DND-41 (cell line): ENCODE measurements around the gene PLSCR2.
"Not testable (repeated sequence)": the region's sequence is repeated elsewhere in the genome, so short reads cannot be mapped to it uniquely, and the experiment has no call there.

Source experiments
- ATAC-seq: fragments of 200-7000 bp; cut with Tn5 transposase; 3 replicates; pipeline ENCODE4 v1.9.1; 2021; ENCODE audit warnings: low read depth; ENCODE audit not compliant: insufficient read depth
- DNase-seq: peaks from one replicate; pipeline ENCODE4 v3.0.0-alpha.2; 2020
- H2AFZ ChIP-seq: 2 replicates; pipeline ENCODE4 v1.6.0; 2012; ENCODE audit warnings: low read depth, low read length
- H3K27ac ChIP-seq: 2 replicates; pipeline ENCODE4 v1.5.1; 2012; ENCODE audit warnings: low read length, inconsistent platforms
- H3K27me3 ChIP-seq: fragments of 200-600 bp; sonication (generic); 2 replicates; pipeline ENCODE4 v1.6.0; 2012; ENCODE audit warnings: low read length, mild to moderate bottlenecking, inconsistent platforms; ENCODE audit not compliant: insufficient read depth, poor library complexity
- H3K36me3 ChIP-seq: 2 replicates; pipeline ENCODE4 v1.5.1; 2012; ENCODE audit warnings: low read length, inconsistent platforms; ENCODE audit not compliant: insufficient read depth
- H3K4me1 ChIP-seq: 2 replicates; pipeline ENCODE4 v1.5.1; 2012; ENCODE audit warnings: mild to moderate bottlenecking, low read length; ENCODE audit not compliant: insufficient read depth
- H3K4me2 ChIP-seq: 2 replicates; pipeline ENCODE4 v1.6.0; 2012; ENCODE audit warnings: mild to moderate bottlenecking, moderate library complexity, low read length, inconsistent platforms; ENCODE audit not compliant: insufficient read depth
- H3K4me3 ChIP-seq, 2 experiments: fragments of 200-600 bp in 1 of 2; shearing (Covaris generic) in 1 of 2; 2 replicates each; pipeline ENCODE4 v1.5.1; 2012 to 2016; ENCODE audit warnings: inconsistent platforms in 2 of 2, low read length in 2 of 2, mild to moderate bottlenecking in 2 of 2, low read depth in 1 of 2, moderate library complexity in 1 of 2
- H3K79me2 ChIP-seq: 2 replicates; pipeline ENCODE4 v1.6.0; 2012; ENCODE audit warnings: low read length, inconsistent platforms; ENCODE audit not compliant: insufficient read depth
- H3K9ac ChIP-seq: 2 replicates; pipeline ENCODE4 v1.6.0; 2012; ENCODE audit warnings: low read depth, mild to moderate bottlenecking, inconsistent platforms, low read length, moderate library complexity
- H3K9me3 ChIP-seq: 2 replicates; pipeline ENCODE4 v1.5.1; 2012; ENCODE audit warnings: low read length, moderate library complexity, mild to moderate bottlenecking, inconsistent platforms; ENCODE audit not compliant: insufficient read depth, severe bottlenecking
- H4K20me1 ChIP-seq: 2 replicates; pipeline ENCODE4 v1.6.0; 2012; ENCODE audit warnings: low read length; ENCODE audit not compliant: insufficient read depth
- CTCF ChIP-seq: IDR thresholded peaks from 2 replicates; pipeline ENCODE4 v1.5.1; 2012; ENCODE audit warnings: borderline replicate concordance, low read length, moderate library complexity, mild to moderate bottlenecking; ENCODE audit not compliant: poor library complexity, severe bottlenecking; ENCODE audit errors: extremely low read depth
- EZH2 ChIP-seq: IDR thresholded peaks from 3 replicates; pipeline ENCODE4 v1.6.1; 2012; ENCODE audit warnings: borderline replicate concordance, low read depth, mild to moderate bottlenecking, moderate library complexity, low read length, inconsistent platforms; ENCODE audit not compliant: severe bottlenecking

Gene PLSCR2

GRCh38 chr3:146421819-146422759 lies 47.3 kb downstream of the PLSCR2 start:
- no peak overlapping the region for H3K9ac ChIP-seq
- no peak overlapping the region for H3K4me3 ChIP-seq
- ATAC-seq (no peak), DNase-seq (no peak)
- no peaks in the 10 kb centered on the region for H3K4me1 ChIP-seq
- no peak overlapping the region for H3K27ac ChIP-seq
- no peaks in the 10 kb centered on the region for H3K36me3 ChIP-seq
- no peaks in the 10 kb centered on the region for H3K79me2 ChIP-seq
- H2AFZ ChIP-seq, result no peak overlapping the region
- H3K27me3 ChIP-seq, result no peaks in the 10 kb centered on the region
- no peaks in the 10 kb centered on the region for H4K20me1 ChIP-seq
- H3K4me2 ChIP-seq, result no peak overlapping the region
- no peaks in the 10 kb centered on the region for H3K9me3 ChIP-seq
- TF ChIP-seq EZH2, result no peak
- TF ChIP-seq CTCF, result no peak

GRCh38 chr3:146416366-146416765 lies 53.0 kb downstream of the PLSCR2 start:
- Histone ChIP-seq H3K79me2 (no peaks in the 10 kb centered on the region), H3K9ac (no peak overlapping the region), H2AFZ (no peak overlapping the region), H3K4me2 (no peak overlapping the region), H3K27me3 (no peaks in the 10 kb centered on the region), H3K36me3 (no peaks in the 10 kb centered on the region), H3K4me1 (no peaks in the 10 kb centered on the region), H4K20me1 (no peaks in the 10 kb centered on the region), H3K4me3 (no peak overlapping the region), H3K27ac (no peak overlapping the region), H3K9me3 (peaks cover 4% of the 10 kb centered on the region)
- ATAC-seq (no peak), DNase-seq (no peak)
- TF ChIP-seq EZH2, result no peak
- no peak for TF ChIP-seq CTCF

GRCh38 chr3:146414010-146414409 lies 55.4 kb downstream of the PLSCR2 start:
- no peaks in the 10 kb centered on the region for H3K36me3 ChIP-seq
- H4K20me1 ChIP-seq, result no peaks in the 10 kb centered on the region
- TF ChIP-seq CTCF (no peak), EZH2 (no peak)
- ATAC-seq, result no peak
- H3K4me2 ChIP-seq, result no peak overlapping the region
- peaks cover 6% of the 10 kb centered on the region for H3K9me3 ChIP-seq
- H3K27ac ChIP-seq, result no peak overlapping the region
- no peaks in the 10 kb centered on the region for H3K79me2 ChIP-seq
- no peak overlapping the region for H3K4me3 ChIP-seq
- no peaks in the 10 kb centered on the region for H3K27me3 ChIP-seq
- H3K4me1 ChIP-seq, result no peaks in the 10 kb centered on the region
- no peak for DNase-seq
- no peak overlapping the region for H3K9ac ChIP-seq
- H2AFZ ChIP-seq, result no peak overlapping the region

- not testable (repeated sequence) for H3K27ac ChIP-seq, H3K36me3 ChIP-seq, H3K4me2 ChIP-seq, ATAC-seq, H2AFZ ChIP-seq, H3K4me3 ChIP-seq, H4K20me1 ChIP-seq, H3K4me1 ChIP-seq, H3K27me3 ChIP-seq, H3K79me2 ChIP-seq, H3K9me3 ChIP-seq, H3K9ac ChIP-seq, DNase-seq
These were observed 56.6 kb downstream of the PLSCR2 start for GRCh38 chr3:146412711-146413110.
